ENCODE results near the gene SF1. TPM values are rescaled to one million over a fixed set of nuclear protein-coding genes. Genes with fewer than 3 reads are reported as not detected.

Gene SF1
- total and polyA plus RNA-seq, 2 of the 4 experiments (the other 2 are of a cell fraction), result 56.8 to 88.0 TPM

DNA sequence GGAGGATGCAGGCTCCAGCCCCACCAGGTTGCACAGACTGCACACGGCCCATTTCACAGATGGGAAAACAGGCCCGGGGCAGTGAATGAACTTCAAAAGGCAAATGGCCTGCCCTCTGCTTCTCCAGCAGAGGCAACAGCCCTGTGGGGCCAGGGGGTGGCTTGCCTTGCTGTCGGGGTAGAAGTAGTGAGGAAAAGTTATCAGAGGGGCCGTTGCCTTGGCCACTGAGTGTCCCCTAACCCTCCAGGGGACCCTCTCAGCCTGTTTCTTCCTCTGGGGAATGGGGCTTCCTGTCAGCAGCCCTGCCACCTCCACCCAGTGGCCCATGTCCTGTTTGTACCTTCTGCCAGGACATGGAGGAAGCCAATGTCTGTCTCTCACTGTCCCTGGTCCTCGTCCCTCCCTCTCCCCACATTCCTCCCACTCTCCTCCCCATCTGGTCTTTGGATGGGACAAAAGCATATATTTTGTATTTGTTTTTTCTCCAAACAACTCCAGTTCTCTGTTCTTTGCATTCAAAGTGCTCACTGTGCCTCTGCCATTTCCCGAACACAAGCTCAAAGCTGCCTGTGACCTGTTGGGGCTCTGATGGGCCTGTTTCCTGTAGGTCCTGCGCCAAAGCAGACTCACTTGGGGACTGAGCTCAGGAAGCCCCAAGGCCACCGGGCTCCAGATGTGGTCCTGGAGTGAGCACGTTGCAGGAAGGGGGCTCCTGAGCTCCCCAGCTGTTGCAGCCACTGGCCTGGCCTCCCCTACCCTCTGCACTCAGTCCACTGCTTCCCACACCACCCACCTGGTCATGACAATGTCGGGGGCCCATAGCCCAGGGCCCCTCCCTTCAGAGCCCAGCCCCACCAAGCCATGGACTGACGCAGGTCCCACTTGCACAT lies 15.2 kb upstream of the SF1 start:
- Histone ChIP-seq H2AK9ac (replicated peaks; ENCODE audit: low read depth, low read length, poor library complexity) (peak overlapping the region; percentile 61), H3K18ac (ENCODE audit: low read depth, low read length) (no peak overlapping the region), H3K14ac (replicated peaks; ENCODE audit: low read depth, low read length) (no peak overlapping the region), H3K79me1 (ENCODE audit: low read depth in 1 of 2, low read length in 2 of 2) (no peaks in the 10 kb centered on the region), H3K4me2 (ENCODE audit: low read depth, low read length) (no peak overlapping the region), H3K4me1 (ENCODE audit: control insufficient read depth, insufficient read depth, low read length) (no peaks in the 10 kb centered on the region), H3K9ac (ENCODE audit: low read depth, low read length) (no peak overlapping the region), H3K9me1 (ENCODE audit: insufficient read depth, low read length) (no peaks in the 10 kb centered on the region), H3K23ac (ENCODE audit: low read depth, low read length) (no peak overlapping the region), H3K9me3 (ENCODE audit: control insufficient read depth, insufficient read depth, low read length) (no peaks in the 10 kb centered on the region), H2AFZ (replicated peaks; ENCODE audit: low read length, poor library complexity) (no peak overlapping the region), H3K4me3 (ENCODE audit: insufficient read depth, low read depth, low read length) (no peak overlapping the region), H4K8ac (ENCODE audit: low read depth in 2 of 2, low read length in 2 of 2) (no peak overlapping the region), H3K4ac (ENCODE audit: low read depth, low read length) (no peak overlapping the region), H2BK15ac (ENCODE audit: low read depth, low read length) (no peak overlapping the region), H3K36me3 (ENCODE audit: control insufficient read depth, insufficient read depth, low read length) (peaks cover 28% of the 10 kb centered on the region), H4K5ac (ENCODE audit: low read depth, low read length) (no peak overlapping the region), H2BK20ac (ENCODE audit: low read depth, low read length) (no peak overlapping the region), H4K20me1 (ENCODE audit: insufficient read depth, low read length) (no peaks in the 10 kb centered on the region), H2AK5ac (ENCODE audit: low read depth, low read length) (no peak overlapping the region), H3K27me3 (ENCODE audit: control insufficient read depth, insufficient read depth, low read length) (no peaks in the 10 kb centered on the region), H3K56ac (ENCODE audit: extremely low read depth, insufficient read depth, low read length) (no peak overlapping the region), H2BK120ac (ENCODE audit: low read depth, low read length) (no peak overlapping the region), H2BK5ac (ENCODE audit: low read depth, low read length, poor library complexity, severe bottlenecking) (no peak overlapping the region), H4K91ac (ENCODE audit: insufficient read depth, low read depth, low read length) (no peak overlapping the region), H3K27ac (ENCODE audit: insufficient read depth, low read length) (no peak overlapping the region)
- BruUV-seq (replicated peaks), result no TSS peak
- intact Hi-C loops (cut with micrococcal nuclease) (no loop called here), in situ Hi-C loops (cut with MboI; ENCODE audit: low sequenced_read_pairs) (no loop called here), dilution Hi-C loops (cut with HindIII; ENCODE audit: low sequenced_read_pairs, unreplicated experiment) (no loop called here)
- CTCF ChIA-PET, result no interaction called here
- POLR2A ChIA-PET (ENCODE audit: unreplicated experiment), result no interaction called here
- 95% methylated on average over 5 of the region's 11 CpGs; no CpG with 5 or more reads in 1 of the 2 experiments for WGBS, 2 experiments (ENCODE audit: extremely low coverage in 2 of 2, insufficient read length in 1 of 2)
- no peak for DNase-seq
- ATAC-seq (ENCODE audit: low read depth), result no peak
- TF ChIP-seq, protein P1, sequence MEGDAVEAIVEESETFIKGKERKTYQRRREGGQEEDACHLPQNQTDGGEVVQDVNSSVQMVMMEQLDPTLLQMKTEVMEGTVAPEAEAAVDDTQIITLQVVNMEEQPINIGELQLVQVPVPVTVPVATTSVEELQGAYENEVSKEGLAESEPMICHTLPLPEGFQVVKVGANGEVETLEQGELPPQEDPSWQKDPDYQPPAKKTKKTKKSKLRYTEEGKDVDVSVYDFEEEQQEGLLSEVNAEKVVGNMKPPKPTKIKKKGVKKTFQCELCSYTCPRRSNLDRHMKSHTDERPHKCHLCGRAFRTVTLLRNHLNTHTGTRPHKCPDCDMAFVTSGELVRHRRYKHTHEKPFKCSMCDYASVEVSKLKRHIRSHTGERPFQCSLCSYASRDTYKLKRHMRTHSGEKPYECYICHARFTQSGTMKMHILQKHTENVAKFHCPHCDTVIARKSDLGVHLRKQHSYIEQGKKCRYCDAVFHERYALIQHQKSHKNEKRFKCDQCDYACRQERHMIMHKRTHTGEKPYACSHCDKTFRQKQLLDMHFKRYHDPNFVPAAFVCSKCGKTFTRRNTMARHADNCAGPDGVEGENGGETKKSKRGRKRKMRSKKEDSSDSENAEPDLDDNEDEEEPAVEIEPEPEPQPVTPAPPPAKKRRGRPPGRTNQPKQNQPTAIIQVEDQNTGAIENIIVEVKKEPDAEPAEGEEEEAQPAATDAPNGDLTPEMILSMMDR (conservative IDR thresholded peaks at IDR 0.05; ENCODE audit: low read depth, low read length), result no peak
- TF ChIP-seq SMC3 (IDR thresholded peaks at IDR 0.05; ENCODE audit: low read depth, low read length) (no peak), MAFK (IDR thresholded peaks at IDR 0.05; ENCODE audit: low read depth, low read length) (no peak), MXI1 (IDR thresholded peaks at IDR 0.05; ENCODE audit: borderline replicate concordance, low read depth, low read length) (no peak), BHLHE40 (IDR thresholded peaks at IDR 0.05; ENCODE audit: low read depth, low read length) (no peak), NFE2L2 (IDR thresholded peaks at IDR 0.05; ENCODE audit: low read depth, low read length) (no peak), CEBPB (IDR thresholded peaks at IDR 0.05; ENCODE audit: low read depth, low read length) (no peak), RFX5 (IDR thresholded peaks at IDR 0.05; ENCODE audit: low read depth, low read length) (no peak), CHD1 (IDR thresholded peaks at IDR 0.05; ENCODE audit: low read depth, low read length) (no peak)
- TF ChIP-seq, protein P2, sequence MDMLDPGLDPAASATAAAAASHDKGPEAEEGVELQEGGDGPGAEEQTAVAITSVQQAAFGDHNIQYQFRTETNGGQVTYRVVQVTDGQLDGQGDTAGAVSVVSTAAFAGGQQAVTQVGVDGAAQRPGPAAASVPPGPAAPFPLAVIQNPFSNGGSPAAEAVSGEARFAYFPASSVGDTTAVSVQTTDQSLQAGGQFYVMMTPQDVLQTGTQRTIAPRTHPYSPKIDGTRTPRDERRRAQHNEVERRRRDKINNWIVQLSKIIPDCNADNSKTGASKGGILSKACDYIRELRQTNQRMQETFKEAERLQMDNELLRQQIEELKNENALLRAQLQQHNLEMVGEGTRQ (IDR thresholded peaks at IDR 0.05; ENCODE audit: low read depth, low read length), result no peak
